Brain pericyte (primary cell): Measurements from ENCODE around the gene SKA3.
A peak's percentile ranks its signal among the peaks of the same experiment; 100 is the strongest.
"Not testable (repeated sequence)": the region's sequence is repeated elsewhere in the genome, so short reads cannot be mapped to it uniquely, and the experiment has no call there.

Experiments
- DNase-seq: peaks from one replicate; pipeline ENCODE4 v3.0.0-alpha.2; 2012; ENCODE audit warnings: low read depth, low spot score

The SKA3 gene

DNA sequence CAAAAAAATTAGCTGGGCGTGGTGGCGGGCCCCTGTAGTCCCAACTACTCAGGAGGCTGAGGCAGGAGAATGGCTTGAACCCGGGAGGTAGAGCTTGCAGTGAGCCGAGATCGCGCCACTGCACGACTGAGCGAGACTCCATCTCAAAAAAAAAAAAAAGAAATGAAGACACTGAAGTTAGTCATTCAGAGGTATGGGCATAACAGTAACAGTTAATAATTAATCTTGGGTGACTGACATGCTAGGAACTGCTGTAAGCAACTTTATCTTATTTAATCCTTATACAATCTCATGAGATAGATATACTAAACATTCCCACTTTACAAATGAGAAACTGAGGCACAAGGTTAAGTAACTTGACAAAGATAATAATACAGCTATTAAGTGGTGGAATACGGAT, 4.9 kb downstream of the SKA3 start:
- DNase-seq, result no peak

DNA sequence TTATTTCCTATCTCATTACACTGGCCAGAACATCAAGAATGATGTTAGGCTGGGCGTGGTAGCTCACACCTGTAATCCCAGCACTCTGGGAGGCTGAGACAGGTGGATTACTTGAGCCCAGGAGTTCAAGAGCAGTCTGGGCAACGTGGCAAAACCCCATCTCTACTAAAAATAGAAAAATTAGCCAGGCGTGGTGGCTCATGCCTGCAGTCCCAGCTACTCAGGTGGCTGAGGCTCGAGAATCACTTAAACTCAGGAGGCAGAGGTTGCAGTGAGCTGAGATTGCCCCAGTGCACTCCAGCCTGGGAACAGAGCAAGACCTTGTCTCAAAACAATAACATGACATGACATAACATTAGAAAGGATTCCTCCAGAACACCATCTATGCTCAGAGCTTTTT, 10.7 kb downstream of the SKA3 start:
- DNase-seq, result not testable (repeated sequence)

DNA sequence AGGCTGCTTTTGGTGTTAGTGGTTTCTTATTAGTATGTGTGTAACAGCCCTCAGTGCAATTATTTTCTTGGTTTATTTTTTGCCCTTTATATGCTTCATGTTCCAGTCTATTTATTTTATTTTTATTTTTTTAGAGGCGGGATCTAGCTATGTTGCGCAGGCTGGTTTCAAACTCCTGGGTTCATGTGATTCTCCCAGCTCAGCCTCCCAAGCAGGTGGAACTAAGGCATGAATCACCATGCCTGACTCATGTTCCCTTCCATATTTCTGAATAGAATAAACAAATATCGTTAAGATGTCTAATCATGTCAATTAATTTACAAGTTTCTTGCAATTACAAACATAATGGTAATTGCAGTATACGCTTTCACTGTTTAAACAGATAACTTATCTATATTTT, 11.7 kb downstream of the SKA3 start:
- DNase-seq, result no peak

DNA sequence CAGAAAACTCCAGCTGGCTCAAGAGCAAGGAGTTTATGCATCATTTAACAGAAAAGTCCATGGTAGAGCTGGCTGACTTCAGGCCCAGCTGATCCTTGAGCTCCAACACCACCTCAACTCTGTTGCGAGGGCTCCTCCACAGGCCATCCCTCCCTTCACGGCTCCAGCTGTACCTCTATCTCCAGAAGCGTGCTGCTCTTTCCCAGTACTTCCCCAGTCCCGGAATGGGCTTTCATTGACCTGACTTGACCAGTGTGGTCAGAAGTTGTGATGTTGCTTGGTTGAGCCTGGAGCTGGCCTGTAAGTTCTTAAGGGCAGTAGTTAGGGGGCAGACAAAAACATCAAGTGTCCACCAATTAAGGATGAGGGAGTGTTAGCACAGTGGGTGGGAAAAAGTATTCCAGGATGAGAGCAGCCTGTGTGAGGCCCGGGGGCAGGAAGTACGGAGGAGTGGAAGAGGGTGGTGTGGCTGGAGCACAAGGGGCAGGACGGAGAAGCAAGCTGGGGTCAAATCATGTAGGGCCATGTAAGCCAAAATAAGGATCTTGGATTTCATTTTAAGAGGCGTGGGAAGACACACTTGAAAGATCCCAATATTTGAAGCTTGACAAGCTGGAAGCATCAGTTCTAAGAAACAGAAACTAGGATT, 24.0 kb downstream of the SKA3 start:
- no peak for DNase-seq

DNA sequence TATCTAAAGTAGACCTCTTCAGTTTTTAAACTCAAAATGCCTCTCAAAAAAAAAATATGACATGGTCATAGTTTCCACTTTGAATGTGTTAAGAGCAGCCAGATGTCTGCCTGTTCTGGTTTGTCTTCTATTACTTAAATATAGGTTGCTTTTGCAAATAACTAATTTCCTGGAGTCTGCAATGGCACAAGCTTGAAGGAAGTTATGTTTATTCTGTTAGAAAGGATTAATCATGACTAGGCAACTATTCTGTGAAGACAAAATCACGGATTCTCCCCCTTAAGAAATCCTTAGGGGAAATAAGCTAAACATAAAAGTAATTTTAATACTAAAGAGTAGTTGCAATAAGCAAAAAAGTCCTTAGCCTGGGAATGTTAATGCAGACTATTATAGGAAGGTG, 26.3 kb downstream of the SKA3 start:
- DNase-seq, result no peak

DNA sequence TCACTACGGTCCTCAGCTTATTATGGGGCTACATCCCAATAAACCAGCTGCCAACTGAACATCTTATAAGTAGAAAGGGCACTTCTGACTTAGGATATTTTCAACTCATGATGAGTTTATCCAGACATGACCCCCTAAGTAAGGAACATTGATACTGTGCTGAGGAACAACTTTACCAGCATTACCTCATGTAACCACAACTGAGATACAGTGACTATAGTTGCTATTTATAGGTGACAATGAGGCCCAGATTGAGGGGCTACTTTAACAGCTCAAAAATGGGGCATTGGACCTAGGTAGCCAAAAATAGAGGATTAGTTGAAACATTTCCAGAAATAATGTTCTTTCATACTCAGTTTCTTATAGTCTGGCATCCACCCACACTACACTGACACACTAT, 26.8 kb downstream of the SKA3 start:
- DNase-seq, result no peak

DNA sequence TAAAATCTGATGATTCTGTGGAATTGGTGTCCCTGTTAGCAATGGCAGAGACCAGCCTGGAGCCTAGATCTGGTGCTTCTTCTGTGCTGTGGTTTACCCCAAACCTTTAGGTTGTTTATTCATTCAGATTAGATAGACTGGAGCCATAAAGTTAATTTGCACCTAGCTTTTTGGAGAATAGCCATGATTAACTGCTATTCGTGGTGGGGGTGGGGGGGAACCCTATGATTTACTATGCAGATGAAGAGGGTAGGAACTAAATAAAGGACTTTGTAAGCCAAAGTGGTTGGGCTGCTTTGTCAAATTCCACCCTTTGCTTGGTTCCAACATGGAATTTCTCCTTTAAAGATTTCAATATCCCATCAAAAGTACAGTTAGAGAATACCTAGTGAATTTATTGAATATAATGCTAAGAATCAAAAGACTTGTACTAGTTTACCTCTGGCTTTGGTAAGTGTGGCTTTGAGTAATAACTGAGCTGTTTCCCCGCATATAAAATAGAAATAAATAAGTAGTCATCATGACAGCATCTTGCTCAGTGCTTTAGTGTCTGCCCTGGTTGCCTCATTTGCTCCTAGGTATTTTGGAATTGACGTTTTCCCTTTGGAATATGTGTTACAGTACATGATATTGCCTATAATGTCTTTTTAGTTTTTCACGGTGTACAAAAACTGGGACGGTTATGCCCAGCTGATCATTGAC, 27.6 kb downstream of the SKA3 start:
- no peak for DNase-seq

DNA sequence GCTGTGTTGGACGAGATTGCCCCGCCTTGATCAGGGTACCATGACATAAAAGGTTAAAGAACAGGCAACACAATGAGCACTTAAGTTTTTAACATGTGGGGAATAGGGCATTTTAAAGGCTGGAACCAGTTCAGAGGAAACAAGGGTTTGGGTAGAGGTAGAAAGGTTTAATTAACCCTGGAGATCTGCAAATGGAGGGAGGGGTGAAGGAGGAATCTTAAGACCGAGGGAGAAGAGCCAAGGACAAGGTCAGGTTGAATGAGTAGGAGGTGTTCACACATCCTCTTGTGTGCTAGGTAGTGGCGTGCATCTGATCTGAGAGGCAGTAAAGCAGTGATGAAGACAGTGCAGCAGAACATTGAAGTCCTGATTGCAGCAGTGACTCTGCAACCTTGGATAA, 28.5 kb downstream of the SKA3 start:
- no peak for DNase-seq

DNA sequence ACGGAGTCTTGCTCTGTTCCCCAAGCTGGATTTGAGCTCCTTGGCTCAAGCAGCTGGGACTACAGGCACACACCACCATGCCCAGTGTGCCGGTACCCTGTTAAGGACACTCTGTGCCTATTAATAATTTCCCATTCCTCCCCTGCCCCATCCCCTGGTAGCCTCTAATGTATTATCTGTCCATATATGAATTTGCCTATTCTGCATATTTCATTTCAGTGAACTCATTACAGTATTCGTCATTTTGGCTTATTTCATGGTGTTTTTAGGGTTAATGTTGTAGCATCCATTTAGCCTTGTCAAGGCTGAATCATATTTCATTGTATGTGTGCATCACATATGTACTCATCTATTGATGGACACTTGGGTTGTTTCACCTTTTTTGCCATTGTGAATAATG, 33.6 kb downstream of the SKA3 start:
- DNase-seq, result no peak

DNA sequence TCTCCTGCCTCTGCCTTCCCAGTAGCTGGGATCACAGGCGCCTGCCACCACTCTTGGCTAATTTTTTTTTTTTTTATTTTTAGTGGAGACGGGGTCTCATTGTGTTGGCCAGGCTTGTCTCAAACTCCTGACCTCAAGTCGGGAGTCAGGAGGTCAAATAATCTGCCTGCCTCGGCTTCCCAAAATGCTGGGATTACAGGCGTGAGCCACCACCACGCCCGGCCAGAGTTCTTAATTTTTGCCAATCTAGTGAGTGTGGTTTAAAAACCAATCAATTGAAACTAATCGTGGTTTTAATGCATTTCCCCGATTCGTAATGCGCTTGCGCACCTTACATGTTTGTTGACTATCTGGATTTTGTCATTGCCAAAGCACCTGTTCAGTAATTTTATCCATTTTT, 37.0 kb downstream of the SKA3 start:
- DNase-seq, result no peak

DNA sequence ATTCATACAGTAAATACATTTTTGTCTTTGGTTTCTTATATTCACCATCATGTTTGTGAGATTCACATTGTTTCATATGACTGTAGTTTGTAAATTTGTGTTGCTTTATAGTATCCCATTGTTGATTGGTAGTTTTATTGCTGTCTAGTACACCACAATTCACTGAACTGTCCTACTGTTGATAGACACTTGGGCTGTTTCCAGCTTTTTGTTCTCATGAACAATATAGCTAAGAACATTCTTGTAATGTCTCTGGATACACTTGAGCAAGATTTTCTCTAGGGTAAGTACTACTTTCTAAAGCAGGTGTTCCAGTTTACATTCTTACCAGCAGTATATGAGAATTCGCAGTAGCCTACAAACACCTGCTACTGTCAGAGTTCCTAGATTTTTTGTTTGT, 37.8 kb downstream of the SKA3 start:
- DNase-seq, result no peak

DNA sequence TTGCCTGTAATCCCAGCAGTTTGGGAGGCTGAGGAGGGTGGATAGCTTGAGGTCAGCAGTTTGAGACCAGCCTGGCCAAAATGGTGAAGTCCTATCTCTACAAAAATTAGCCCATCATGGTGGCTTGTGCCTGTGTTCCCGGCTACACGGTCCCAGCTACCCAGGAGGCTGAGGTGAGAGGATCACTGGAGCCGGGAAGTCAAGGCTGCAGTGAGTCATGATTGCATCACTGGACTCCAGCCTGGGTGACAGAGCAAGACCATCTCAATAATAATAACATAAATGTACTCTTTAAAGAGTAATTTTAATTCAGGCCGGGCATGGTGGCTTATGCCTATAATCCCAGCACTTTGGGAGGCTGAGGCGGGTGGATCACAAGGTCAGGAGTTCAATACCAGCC, 38.7 kb downstream of the SKA3 start:
- no peak for DNase-seq

DNA sequence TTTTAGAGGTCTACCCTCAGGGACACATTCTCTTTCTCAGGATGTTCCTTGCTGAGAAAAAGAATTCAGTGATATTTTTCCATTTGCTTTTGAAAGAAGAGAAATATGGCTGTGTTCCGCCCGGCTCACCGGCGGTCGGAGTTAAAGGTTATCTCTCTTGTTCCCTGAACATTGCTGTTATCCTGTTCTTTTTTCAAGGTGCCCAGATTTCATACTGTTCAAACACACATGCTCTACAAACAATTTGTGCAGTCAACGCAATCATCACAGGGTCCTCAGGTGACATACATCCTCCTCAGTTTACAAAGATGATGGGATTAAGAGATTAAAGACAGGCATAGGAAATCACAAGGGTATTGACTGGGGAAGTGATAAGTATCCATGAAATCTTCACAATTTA, 40.5 kb downstream of the SKA3 start:
- not testable (repeated sequence) for DNase-seq

DNA sequence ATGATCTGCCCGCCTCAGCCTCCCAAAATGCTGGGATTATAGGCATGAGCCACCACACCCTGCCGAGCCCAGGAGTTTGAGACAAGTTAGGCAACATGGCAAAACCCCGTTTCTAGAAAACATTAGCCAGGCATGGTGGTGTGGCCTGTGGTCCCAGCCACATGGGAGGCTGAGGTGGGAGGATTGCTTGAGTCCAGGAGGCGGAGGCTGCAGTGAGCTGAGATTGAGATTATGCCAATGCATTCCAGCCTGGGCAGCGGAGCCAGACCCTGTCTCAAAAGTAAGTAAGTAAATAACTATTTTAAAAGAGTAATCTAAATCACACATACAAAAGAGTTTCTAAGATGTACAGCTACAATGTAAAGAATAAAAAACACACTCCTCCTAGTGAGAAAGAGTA, 41.9 kb downstream of the SKA3 start:
- DNase-seq, result no peak

DNA sequence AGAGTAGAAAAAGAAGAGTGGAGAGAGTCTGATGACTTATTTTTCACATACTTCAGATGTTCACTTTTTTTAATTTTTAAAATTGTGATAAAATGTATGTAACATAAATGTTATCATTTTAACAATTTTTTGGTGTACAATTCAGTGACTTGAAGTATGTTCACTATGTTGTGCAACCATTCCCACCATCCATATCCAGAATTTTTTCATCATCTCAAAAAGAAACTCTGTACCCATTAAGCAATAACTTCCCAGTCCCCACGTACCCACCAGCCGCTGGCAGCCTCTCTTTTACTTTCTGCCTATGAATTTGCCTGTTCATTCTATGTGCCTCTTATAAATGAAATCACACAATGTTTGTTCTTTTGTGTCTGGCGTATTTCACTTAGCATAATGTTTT, 43.3 kb downstream of the SKA3 start:
- DNase-seq, result no peak

DNA sequence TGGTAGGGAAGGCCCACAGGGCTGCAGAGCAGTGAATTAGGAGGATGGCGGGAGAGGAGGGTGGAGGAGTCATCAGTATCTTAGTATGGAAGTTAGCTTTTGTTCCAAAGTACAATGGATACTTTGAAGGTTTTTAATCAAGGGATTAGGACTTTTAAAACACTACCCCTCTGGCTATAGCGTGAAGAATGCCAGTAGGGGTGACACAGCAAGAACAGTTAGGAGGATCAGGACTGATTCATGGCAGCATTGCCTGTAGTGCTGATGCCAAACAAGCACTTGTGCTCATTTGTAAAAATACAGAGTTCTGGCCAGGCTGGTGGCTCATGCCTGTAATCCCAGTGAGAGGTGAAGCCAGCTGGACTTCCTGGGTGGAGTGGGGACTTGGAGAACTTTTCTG, 46.2 kb downstream of the SKA3 start:
- no peak for DNase-seq

DNA sequence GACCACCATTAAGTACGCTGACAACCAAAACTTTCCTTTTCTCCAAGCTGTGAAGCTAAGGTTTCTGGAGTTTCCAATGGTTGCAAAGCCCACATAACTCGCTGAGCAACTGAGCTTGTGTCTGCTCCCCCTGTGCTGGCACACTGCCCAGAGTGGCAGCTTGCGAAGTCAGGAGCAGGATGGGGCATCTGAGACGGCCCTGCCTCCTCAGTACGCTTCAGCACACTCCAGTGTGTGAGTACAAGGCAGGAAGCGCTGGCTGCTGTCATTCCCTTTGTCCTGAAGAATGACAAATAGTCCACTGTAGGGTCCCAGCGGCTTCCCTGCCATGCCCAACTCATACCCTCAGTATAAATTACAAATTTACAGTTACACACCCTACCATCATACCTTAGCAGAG, 51.5 kb downstream of the SKA3 start:
- DNase-seq, result peak; percentile 55

DNA sequence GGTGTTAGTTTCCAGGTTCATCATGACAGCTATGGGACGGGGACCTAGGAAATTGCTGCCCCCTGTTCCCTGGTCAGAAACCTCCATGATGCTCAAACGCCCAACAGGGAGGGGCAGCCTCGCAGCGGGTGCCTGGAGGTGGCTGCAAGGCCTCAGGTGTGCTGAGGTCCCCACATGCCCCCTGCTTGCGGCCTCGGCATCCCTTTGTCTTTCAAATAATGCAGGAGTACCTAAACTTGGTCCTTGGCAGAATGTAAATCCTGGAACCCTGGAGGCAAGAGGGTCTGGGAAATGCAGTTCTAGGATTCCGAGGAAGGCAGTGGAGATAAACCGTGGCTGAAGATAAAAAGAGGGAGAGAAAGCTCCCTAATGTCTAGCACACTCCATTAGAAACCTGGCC, 52.4 kb downstream of the SKA3 start:
- no peak for DNase-seq

DNA sequence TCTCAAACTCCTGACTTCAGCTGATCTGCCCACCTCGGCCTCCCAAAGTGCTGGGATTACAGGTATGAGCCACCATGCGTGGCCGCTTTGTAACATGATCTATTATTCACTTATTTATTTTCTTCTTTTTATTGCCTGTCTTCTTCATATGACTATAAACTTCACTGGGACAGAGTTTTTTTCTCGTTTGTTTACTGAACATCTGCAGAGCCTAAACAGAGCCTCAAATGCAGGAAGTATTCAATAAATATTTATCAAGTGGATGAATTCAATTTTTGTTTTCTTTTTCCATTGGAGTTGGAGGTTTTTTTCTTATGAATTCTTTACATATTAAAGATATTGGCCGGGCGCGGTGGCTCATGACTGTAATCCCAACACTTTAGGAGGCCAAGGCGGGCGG, 54.7 kb downstream of the SKA3 start:
- no peak for DNase-seq

DNA sequence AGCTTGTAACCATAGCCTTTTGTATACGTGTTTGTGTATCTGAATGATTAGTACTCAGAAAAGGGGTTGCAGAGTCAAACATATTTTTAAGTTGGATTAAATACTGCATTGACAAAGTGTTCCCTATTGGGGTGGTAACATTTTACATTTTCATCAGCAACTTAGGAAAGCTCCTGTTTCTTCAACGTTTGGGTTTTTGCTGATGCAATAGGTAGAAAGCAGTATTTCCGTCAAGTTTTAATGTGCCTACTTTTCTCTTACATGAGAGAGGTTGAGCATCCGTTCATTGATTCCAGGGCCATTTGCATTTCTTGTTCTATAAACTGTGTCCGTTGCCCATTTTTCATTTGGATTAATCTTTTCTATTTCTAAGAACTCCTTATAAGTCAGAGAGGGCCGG, 56.2 kb downstream of the SKA3 start:
- DNase-seq, result no peak

DNA sequence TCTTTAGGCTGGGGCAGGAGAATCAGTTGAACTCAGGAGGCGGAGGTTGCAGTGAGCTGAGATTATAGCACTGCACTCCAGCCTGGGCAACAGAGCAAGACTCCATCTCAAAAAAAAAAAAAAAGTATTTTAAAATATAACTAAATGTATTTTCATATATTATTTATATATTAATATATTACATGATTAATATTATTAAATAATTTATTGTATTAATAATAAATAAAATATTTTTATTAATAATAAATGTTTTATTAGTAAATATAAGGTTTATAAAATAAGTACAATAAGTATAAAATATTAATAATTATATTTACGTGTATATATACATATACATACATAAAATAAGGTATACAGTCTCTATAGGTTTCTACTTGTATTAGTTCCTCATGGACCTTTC, 56.8 kb downstream of the SKA3 start:
- DNase-seq, result no peak

DNA sequence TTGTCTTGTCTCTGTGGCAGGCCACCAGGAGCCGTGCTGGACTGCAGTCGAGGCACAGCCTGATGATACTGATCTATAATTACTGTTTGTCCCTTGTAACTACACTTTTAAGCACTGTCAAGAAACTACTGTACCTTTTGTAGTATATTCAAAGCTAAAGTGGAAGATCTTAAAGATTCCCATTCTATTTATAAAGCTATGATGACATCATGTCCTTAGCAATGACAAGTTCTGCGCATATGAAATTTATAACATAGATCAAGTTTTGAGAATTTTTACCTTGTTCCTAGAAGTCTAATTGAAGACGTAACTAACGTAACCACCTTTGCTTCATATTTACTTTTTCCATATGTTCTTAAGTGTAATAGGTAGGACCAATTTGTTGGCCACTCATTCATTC, 58.2 kb downstream of the SKA3 start:
- no peak for DNase-seq

DNA sequence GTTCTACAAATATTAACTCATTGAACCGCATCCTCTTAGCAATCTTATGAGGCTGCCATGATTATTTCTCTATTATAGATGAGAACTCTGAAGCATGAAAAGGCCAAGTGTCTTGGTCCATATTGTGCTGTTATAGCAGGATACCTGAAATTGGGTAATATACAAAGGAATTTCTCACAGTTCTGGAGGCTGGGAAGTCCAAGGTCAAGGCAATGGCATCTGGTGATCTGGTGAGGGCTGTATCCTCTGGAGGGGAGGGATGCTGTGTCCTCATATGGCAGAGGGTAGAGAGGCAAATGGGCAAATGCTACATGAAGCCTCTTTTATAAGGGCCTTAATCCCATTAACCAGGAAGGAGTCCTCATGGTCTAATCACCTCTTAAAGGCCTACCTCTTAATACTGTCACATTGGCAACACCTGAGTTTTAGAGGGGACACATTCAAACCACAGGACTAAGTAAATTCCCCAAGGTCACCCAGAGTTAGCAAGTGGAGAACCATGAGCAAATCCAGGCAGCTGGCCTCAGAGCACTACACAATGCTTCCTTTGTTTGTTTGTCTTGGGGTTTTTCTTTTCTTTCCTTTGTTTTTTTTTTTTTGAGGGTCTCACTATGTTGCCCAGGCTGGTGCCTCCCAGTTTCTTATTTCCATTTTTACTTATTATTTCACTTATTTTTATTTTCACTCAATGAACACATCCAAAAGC, 59.1 kb downstream of the SKA3 start:
- no peak for DNase-seq
